Measurements from ENCODE around the gene ABHD6.
"Not testable (repeated sequence)": the region's sequence is repeated elsewhere in the genome, so short reads cannot be mapped to it uniquely, and the experiment has no call there.

ABHD6 gene

GRCh38 chr3:58243976-58244585 is 6.5 kb downstream of the ABHD6 start:
- no peak for DNase-seq

GRCh38 chr3:58246148-58247047 is 8.8 kb downstream of the ABHD6 start:
- DNase-seq, result peak; percentile 25

GRCh38 chr3:58249358-58250092 is 11.9 kb downstream of the ABHD6 start:
- no peak for DNase-seq

- DNase-seq, result no peak
Measured at GRCh38 chr3:58250093-58250707, 12.6 kb downstream of the ABHD6 start.

GRCh38 chr3:58251631-58252035 is 14.0 kb downstream of the ABHD6 start:
- DNase-seq, result no peak

GRCh38 chr3:58254144-58254543 is 16.6 kb downstream of the ABHD6 start:
- DNase-seq, result no peak

GRCh38 chr3:58256061-58256460 is 18.5 kb downstream of the ABHD6 start:
- DNase-seq, result no peak

- no peak for DNase-seq
Measured at GRCh38 chr3:58256511-58256910, 18.9 kb downstream of the ABHD6 start.

- no peak for DNase-seq
Measured at GRCh38 chr3:58258392-58259055, 20.9 kb downstream of the ABHD6 start.

- peak; percentile 39 for DNase-seq
Measured at GRCh38 chr3:58260261-58260731, 22.7 kb downstream of the ABHD6 start.

GRCh38 chr3:58260733-58261132 is 23.1 kb downstream of the ABHD6 start:
- no peak for DNase-seq

GRCh38 chr3:58261954-58262666 is 24.5 kb downstream of the ABHD6 start:
- no peak for DNase-seq

GRCh38 chr3:58266577-58266976 is 29.0 kb downstream of the ABHD6 start:
- no peak for DNase-seq

GRCh38 chr3:58267543-58267942 is 30.0 kb downstream of the ABHD6 start:
- DNase-seq, result not testable (repeated sequence)

GRCh38 chr3:58269356-58269755 is 31.8 kb downstream of the ABHD6 start:
- DNase-seq, result no peak

- DNase-seq, result no peak
Measured at GRCh38 chr3:58270485-58270884, 32.9 kb downstream of the ABHD6 start.

- DNase-seq, result peak; percentile 3
Measured at GRCh38 chr3:58271901-58272501, 34.4 kb downstream of the ABHD6 start.

- no peak for DNase-seq
Measured at GRCh38 chr3:58272891-58273290, 35.3 kb downstream of the ABHD6 start.

GRCh38 chr3:58273362-58273761 is 35.8 kb downstream of the ABHD6 start:
- DNase-seq, result not testable (repeated sequence)

- DNase-seq, result no peak
Measured at GRCh38 chr3:58274027-58274614, 36.5 kb downstream of the ABHD6 start.

GRCh38 chr3:58281069-58281468 is 43.5 kb downstream of the ABHD6 start:
- DNase-seq, result no peak
